NCI-H146 (cell line): ENCODE results near the gene SORCS2.

ENCODE experiments used
- DNase-seq: peaks from one replicate; lab custom pipeline; 2025; lab: John Stamatoyannopoulos, UW

SORCS2 gene

GRCh38 chr4:7653510-7654369 lies 461.4 kb downstream of the SORCS2 start:
- no peak for DNase-seq

DNA sequence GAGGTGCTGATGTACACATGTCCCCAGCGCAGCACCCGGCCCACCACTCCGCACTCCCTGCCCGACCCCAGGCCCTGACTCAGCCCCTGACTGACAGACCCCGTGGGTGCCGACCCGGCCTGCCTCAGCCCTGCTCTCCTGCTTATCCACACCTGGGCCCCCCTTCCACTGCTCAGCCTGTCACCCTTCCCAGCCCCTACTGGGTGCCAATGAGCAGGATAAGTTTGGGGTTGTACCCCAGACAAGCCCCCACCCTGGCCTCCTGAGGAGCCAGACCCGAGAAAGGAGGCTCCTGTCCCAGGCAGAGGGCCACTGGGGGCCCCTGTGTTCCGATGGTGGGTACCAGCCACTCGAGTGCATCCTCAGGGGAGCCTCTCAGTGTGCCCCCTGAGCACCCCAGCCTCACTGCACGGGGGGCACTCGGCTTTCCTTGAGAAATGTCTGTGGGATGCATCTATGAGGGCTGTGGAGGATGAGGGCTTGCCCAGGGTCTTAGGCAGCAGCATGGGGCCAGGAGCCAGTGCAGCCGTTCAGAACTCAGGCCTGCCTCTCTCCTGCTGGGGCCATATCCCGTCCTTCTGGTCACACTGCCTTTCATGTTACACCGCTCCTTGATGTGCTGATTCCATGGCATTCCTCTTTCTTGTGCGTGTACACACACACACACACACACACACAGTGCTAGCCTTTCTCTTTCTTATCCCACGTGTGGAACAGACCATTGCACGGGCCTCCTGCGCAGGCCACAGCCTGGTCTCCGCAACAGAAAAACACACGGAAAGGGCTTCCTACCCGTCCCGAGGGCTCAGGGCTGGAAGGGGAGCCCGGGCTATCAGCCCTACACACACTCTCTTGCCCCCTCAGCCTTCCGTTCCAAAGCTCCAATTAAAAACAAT lies 462.5 kb downstream of the SORCS2 start:
- DNase-seq, result no peak

DNA sequence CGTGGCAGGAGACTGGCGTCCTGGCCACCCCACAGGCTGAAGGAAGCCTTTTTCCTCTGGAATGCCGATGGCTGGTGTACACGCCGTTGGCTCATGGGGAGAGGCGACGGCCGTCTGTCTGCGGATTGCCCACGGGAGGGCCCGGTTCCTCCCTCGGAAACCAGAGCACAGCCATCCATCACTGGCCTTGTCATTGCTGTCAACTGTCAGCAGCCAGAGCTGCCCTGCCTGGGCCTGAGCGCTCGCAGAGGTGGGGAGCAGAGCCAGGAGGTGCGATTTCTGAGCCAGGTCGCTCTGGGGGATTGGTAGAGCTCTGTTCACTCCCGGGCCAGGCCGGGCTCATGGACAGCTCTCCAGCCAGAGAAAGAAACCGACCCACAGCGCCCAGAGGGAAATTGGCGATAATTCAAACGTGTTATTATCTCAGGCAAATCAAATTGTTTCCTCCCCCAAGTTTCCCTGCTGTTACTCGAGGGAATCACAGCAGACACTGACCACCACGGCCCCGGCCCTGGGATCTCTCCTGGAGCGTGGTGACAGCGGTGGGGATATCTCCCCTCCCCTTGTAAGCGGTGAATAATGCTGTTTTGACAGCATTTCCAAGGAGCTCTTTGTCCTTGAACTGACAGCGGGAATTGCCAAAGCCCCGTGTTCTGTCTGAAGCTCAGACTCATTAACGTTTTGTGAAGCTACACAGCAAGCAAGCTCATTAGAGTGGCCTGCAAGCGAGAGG lies 463.3 kb downstream of the SORCS2 start:
- no peak for DNase-seq

GRCh38 chr4:7656244-7656800 lies 464.0 kb downstream of the SORCS2 start:
- DNase-seq, result no peak

DNA sequence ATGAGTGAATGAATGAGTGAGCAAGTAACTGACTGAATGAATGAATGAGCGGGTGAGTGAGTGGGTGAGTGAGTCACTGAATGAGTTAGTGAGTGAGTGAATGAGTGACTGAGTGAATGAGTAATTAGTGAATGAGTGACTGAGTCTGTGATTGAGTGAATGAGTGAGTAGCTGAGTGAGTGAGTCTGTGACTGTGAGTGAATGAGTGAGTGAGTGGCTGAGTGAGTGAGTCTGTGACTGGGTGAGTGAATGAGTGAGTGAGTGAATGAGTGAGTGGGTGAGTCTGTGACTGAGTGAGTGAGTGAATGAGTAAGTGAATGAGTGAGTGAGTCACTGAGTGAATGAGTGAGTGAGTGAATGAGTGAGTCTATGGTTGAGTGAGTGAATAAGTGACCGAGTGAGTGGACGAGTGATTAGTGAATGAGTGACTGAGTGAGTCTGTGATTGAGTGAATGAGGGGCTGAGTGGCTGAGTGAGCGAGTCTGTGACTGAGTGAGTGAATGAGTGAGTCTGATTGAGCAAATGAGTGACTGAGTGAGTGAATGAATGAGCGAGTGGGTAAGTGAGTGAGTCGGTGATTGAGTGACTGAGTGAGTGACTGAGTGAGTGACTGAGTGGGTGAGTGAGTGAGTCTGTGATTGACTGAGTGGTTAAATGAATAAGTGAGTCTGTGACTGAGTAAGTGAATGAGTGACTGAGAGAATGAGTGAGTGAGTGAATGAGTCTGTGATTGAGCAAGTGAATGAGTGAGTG lies 465.4 kb downstream of the SORCS2 start:
- no peak for DNase-seq

GRCh38 chr4:7658341-7659204 lies 466.2 kb downstream of the SORCS2 start:
- DNase-seq, result no peak

DNA sequence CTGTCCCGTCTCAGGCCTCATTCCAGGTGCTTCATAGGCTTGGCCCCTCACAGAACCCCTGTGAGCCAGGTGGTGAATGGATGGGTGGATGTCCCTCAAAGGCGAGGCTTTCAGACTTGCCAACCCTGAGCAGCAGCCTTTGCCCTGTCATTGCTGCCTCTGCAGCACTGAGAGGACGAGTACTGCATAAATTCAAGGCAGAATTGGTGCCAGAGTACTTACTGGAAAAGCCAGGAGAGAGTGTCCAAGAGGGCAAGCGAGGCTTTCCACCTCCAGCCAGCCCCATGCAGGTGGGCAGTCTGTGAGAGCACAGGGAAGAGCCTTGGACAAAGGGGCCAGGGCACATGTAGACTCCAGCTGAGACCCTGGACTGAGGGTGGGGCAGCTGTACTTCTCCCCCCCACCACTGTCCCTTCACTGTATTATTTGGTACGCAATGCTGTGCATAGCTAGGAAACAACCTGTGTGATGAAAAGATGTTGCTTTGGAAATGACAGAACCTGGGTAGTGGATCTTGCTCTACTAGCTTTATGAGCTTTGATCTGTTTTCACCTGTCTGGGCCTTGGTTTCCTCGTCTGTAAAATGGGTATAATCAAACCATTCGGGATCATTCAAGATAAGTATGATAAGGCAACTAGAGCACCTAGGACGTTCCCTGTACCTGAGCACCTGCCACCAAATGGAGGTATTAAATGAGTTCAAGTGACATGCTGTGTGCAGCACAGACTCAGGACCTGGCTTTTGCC lies 467.3 kb downstream of the SORCS2 start:
- DNase-seq, result no peak

DNA sequence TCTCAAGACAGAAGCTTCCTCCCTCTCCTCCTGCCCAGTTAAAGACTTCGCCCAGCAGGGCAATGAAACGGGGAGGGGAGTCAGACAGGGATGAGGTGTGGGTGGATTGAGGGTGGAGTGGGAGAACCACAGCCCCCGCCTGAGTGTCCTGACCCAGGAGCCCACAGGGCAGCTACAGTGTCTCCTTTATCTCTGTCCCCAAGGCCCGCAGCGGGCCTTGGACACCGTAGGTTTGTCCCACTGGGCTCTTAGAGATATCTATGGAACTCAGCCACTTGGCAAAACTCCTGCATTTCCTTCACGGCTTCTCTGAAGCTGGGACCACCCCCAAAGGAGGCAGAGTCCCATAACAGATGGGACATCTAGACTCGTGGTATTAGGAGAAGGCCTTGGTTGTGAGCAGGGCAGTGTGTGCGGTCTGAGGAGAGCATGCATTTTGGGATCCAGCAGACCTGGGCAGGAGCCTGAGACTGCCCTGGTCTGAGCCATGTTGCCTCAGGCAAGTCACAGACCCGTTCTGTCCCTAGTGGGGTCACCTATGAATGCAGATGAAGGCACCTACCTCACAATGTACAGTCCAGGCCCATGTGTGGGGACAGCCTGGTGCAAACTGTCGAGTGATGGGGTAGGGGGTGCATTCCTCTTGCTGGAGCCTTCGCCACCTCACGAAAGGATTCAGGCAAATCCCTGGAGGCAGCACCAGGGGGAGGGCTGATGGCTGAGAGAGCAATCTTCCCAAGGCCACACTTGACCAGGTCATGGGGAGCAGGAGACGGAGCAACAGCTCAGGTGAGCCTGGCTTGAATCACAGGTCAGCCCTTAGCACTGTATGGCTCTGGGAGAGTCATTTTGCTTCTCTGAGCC lies 468.1 kb downstream of the SORCS2 start:
- DNase-seq, result no peak

DNA sequence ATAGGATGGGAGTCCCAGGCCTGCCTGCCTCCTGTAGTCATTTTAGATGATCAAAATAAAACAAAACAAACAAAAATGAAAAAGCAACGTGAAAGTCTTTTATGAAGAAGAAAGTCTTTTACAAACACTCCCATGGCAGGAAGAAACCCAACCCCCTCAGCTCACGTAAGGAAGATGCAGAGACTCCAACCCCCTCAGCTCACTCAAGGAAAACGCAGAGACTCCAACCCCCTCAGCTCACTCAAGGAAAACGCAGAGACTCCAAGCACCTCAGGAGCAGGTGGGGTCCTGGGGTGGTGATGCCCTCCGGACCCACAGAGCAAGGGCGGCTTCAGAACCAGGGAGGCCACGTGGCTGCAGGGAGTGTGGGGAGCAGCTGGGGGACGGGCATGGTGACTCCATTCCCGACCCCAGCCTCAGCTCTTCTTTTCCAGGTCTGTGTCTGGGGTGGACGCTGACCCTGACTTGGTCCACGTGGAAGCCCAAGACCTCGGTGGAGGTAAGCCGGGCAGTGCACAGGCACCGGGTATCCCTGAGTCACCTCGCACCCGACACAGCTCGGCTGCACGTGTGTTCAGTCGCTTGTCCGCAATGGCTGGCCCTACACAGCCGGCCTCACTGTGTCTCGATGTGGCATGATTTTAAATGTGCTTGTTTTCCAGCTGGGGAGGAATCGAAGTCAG lies 468.9 kb downstream of the SORCS2 start:
- no peak for DNase-seq

- no peak for DNase-seq
These were observed 469.6 kb downstream of the SORCS2 start for GRCh38 chr4:7661846-7662506.

DNA sequence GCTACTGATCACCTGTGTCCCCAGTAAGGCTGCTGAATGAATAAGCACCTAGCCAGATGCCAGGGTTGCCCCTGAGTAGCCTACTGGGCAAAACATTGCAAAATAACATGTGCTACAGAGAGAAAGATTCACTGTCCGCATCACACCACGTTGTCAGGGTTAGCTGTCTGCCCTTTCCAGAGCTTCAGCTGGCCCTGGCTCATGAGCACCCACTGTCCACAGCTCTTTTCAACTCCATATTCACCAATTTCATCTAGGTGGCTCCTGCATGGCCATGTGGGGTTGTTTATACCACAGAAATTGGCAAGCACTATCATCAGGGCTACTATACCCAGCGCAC lies 470.1 kb downstream of the SORCS2 start:
- no peak for DNase-seq

DNA sequence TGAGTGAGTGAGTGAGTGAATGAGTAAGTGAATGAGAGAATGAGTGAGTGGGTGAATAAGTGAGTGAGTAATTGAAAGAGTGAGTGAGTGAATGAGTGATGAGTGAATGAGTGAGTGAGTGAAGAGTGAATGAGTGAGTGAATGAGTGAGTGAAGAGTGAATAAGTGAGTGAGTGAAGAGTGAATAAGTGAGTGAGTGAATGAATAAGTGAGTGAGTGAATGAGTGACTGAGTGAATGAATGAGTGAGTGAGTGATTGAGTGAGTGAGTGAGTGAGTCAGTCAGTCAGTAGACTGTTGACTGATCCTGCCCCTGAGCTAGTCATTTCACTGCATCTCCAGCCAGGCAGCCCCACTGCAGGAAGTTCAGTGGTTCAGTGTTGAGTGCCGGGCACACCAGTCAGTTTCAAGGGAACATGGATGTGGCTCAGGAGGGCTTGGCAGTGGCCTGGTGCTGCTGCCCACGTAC lies 470.8 kb downstream of the SORCS2 start:
- DNase-seq, result no peak

DNA sequence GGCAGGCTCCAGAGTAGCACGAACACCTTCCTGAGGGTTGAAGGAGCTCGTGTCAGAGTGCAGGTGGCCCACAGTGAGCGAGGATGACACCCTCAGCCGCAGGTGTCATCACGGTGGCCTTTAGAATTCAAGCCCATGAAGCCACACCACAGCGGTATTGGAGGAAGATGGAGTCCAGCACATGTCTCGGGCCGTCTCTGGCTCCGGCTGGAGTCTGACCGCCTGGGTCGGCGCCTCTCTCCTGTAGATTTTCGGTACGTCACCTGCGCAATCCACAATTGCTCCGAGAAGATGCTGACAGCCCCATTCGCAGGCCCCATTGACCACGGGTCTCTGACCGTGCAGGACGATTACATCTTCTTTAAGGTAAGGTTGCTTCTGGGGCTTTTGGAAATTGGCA lies 471.8 kb downstream of the SORCS2 start:
- DNase-seq, result no peak

GRCh38 chr4:7665321-7665720 lies 473.0 kb downstream of the SORCS2 start:
- no peak for DNase-seq

DNA sequence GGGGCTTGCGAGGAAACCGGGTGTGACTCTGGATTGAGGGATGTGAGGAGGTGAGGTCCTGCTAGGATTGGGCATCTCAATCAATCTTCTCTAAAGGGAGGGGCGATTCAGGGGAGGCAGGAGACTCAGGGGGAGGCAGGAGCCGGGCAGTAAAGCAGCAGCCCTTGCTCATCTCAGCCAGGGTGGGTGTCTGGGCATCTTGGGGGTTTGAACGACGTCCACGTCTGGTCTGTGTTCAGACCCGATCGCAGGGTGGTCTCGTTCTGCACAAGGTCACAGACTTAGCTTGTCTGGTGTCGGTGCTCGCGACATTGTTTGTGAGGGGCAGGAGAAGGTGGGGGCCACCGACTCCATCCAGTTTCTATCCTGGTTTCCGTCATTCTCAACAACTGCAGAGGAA lies 473.7 kb downstream of the SORCS2 start:
- DNase-seq, result no peak

GRCh38 chr4:7666744-7667143 lies 474.4 kb downstream of the SORCS2 start:
- DNase-seq, result no peak

DNA sequence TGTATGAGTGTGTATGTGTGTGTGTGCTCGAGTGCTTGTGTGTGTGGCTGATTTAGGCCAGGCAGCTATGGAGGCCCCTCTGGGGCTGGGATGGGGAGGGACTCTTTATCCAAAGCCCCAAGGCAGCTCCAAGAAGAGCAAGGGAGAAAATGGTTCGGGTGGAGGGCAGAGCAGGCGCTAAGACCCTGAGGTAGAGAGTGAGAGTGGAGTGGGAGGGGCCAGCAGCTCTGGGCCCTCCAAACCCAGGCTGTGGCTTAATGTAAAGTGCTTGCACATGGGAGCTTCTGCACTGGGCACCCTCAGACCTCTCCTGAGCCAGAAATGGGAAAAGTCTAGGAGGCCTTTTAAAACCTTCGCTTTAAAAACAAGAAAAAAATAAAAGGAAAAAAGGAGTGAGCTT lies 475.9 kb downstream of the SORCS2 start:
- no peak for DNase-seq

DNA sequence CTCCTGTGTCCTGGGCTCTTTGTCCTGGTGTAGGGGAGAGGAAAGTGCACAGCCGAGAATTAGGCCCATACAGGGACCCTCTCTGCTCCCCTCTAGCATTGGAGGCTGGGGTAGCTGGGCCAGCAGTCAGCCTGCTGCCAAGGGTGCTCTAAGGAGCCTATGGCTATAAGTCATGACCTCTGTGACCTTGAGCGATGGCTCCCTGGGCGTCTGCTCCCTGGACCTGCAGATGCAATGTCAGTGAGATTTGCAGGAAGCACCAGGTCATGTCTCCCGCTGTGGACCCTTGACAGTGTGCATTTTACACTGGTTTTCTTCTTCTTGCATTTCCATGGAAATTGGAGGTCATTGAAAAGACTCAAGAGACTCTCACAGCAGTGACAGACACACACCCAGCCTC lies 476.5 kb downstream of the SORCS2 start:
- no peak for DNase-seq
